GM19372 (cell line): ENCODE data around the gene RAB26.

ENCODE experiments used
- ATAC-seq: cut with Tn5 transposase; IDR thresholded peaks from one replicate; pipeline ENCODE4 v1.9.1; 2021; ENCODE audit warnings: mild to moderate bottlenecking, low read depth, moderate library complexity; ENCODE audit not compliant: unreplicated experiment

RAB26 gene

GRCh38 chr16:2175454-2175853 is 27.0 kb downstream of the RAB26 start:
- no peak for ATAC-seq

GRCh38 chr16:2176047-2176446 is 27.6 kb downstream of the RAB26 start:
- ATAC-seq = no peak

GRCh38 chr16:2177101-2177500 is 28.7 kb downstream of the RAB26 start:
- ATAC-seq = no peak

GRCh38 chr16:2177561-2177960 is 29.1 kb downstream of the RAB26 start:
- no peak for ATAC-seq

- ATAC-seq = no peak
Measured at GRCh38 chr16:2178321-2179106, 30.1 kb downstream of the RAB26 start.

- no peak for ATAC-seq
Measured at GRCh38 chr16:2179107-2179501, 30.7 kb downstream of the RAB26 start.

- no peak for ATAC-seq
Measured at GRCh38 chr16:2179576-2179975, 31.2 kb downstream of the RAB26 start.

- ATAC-seq = no peak
Measured at GRCh38 chr16:2180461-2180860, 32.0 kb downstream of the RAB26 start.

GRCh38 chr16:2180962-2181923 is 32.8 kb downstream of the RAB26 start:
- ATAC-seq = no peak

- no peak for ATAC-seq
Measured at GRCh38 chr16:2181952-2182351, 33.5 kb downstream of the RAB26 start.

- ATAC-seq = no peak
Measured at GRCh38 chr16:2183671-2184070, 35.2 kb downstream of the RAB26 start.

- no peak for ATAC-seq
Measured at GRCh38 chr16:2184346-2184745, 35.9 kb downstream of the RAB26 start.

- no peak for ATAC-seq
Measured at GRCh38 chr16:2184962-2185361, 36.5 kb downstream of the RAB26 start.

GRCh38 chr16:2186064-2186463 is 37.6 kb downstream of the RAB26 start:
- ATAC-seq = no peak

GRCh38 chr16:2186505-2186904 is 38.1 kb downstream of the RAB26 start:
- no peak for ATAC-seq

- no peak for ATAC-seq
Measured at GRCh38 chr16:2187212-2187611, 38.8 kb downstream of the RAB26 start.

GRCh38 chr16:2188395-2188794 is 40.0 kb downstream of the RAB26 start:
- ATAC-seq = no peak

- no peak for ATAC-seq
Measured at GRCh38 chr16:2189252-2189893, 40.9 kb downstream of the RAB26 start.

GRCh38 chr16:2190002-2190658 is 41.7 kb downstream of the RAB26 start:
- no peak for ATAC-seq

GRCh38 chr16:2190659-2191445 is 42.4 kb downstream of the RAB26 start:
- no peak for ATAC-seq
